ENCODE measurements around the gene PHTF2.
"Not testable (repeated sequence)": the region's sequence is repeated elsewhere in the genome, so short reads cannot be mapped to it uniquely, and the experiment has no call there.

PHTF2 gene

DNA sequence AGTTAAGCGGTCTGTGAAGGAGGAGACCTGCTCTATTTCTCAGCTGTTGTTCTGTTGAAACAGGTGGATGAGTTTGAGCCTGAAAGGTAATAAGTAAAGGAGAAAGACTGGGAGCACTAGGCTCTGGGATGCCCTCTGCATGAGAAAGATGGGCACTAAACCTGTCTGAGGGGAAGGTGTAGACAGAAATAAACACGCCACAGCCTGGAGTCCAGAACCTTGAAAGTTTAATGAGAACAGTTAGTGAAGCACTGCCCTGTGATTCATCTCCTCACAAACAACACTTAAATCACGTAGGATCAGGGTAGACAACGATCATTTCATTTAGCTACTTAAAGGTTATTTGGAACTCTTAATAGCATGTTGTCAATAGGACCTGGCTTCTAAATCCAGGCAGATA is 193.1 kb downstream of the PHTF2 start:
- no peak for DNase-seq (ENCODE audit: low read depth)
- TF ChIP-seq, protein P1, sequence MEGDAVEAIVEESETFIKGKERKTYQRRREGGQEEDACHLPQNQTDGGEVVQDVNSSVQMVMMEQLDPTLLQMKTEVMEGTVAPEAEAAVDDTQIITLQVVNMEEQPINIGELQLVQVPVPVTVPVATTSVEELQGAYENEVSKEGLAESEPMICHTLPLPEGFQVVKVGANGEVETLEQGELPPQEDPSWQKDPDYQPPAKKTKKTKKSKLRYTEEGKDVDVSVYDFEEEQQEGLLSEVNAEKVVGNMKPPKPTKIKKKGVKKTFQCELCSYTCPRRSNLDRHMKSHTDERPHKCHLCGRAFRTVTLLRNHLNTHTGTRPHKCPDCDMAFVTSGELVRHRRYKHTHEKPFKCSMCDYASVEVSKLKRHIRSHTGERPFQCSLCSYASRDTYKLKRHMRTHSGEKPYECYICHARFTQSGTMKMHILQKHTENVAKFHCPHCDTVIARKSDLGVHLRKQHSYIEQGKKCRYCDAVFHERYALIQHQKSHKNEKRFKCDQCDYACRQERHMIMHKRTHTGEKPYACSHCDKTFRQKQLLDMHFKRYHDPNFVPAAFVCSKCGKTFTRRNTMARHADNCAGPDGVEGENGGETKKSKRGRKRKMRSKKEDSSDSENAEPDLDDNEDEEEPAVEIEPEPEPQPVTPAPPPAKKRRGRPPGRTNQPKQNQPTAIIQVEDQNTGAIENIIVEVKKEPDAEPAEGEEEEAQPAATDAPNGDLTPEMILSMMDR (conservative IDR thresholded peaks at IDR 0.05; ENCODE audit: low read depth, low read length): no peak
- H3K4me3 ChIP-seq (ENCODE audit: low read length): no peak overlapping the region

DNA sequence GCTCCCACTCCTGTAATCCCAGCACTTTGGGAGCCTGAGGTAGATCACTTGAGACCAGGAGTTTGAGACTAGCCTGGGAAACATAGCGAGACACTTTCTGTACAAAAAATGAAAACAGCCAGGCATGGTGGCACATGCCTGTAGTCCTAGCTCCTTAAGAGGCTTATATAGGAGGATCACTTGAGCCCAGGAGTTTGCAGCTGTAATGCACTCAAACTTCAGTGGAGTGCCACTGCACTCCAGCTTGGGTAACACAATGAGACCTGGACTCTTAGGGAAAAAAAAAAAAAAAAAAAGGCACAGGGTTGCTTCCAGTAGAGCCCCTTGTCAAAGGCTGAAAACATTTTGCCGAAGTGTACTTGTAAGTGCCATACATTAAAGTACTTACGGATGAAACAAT is 195.3 kb downstream of the PHTF2 start:
- TF ChIP-seq, protein P1 (conservative IDR thresholded peaks at IDR 0.05; ENCODE audit: low read depth, low read length): no peak
- no peak for DNase-seq (ENCODE audit: low read depth)
- no peak overlapping the region for H3K4me3 ChIP-seq (ENCODE audit: low read length)

DNA sequence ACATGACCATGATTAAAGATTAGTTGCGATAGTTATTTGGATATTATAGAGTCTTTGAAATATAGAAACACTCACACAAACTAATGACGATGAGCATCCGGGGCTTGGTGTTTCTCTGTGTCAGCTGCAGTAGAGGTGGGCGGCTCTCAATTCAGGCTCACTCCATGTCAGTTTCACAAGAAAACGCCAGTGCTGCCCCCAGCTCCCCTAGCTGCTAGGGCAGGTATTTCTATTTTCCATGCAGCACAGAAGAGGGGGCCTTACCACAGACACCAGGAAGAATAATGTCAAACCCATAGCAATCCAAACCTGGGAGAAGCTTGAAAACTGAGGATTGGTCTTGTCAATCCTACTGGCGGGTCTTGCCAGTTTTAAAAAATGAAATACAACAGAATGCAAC is 197.1 kb downstream of the PHTF2 start:
- TF ChIP-seq, protein P1 (conservative IDR thresholded peaks at IDR 0.05; ENCODE audit: low read depth, low read length): peak; percentile 29

DNA sequence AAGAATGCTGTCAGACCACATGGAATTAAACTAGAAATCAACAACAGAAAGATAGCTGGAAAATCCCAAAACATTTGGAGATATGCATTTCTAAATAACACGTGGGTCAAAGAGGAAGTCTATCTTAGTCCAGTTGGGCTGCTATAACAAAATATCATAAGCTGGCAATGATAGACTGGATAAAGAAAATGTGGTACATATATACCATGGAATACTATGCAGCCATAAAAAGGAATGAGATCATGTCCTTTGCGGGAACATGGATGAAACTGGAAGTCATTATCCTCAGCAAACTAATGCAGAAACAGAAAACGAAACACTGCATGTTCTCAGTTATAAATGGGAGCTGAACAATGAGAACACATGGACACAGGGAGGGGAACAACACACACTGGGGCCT is 200.6 kb downstream of the PHTF2 start:
- DNase-seq (ENCODE audit: low read depth); H3K4me3 ChIP-seq (ENCODE audit: low read length): not testable (repeated sequence)

More for the DNA sequence above, 197.1 kb downstream of the PHTF2 start:
- no peak for DNase-seq (ENCODE audit: low read depth)
- no peak overlapping the region for H3K4me3 ChIP-seq (ENCODE audit: low read length)

DNA sequence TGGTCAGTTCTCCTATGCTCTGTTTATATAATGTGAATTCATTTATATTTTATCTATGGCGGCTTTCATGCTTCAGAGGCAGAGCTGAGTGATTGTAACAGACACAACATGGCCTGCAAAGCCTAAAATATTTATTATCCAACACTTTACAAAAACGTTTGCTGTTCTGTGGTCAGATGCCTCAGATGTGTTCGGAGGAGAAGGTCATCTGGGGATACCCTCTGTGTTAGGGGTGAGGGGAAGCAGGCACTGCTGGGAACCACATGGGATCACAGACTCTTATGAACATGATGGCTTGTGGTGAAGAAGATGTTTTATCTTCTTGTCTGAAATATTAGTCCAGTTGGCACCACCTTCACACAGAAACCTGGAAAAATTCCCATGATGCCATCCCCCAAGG is 203.4 kb downstream of the PHTF2 start:
- TF ChIP-seq, protein P1 (conservative IDR thresholded peaks at IDR 0.05; ENCODE audit: low read depth, low read length): no peak
- DNase-seq (ENCODE audit: low read depth): no peak

DNA sequence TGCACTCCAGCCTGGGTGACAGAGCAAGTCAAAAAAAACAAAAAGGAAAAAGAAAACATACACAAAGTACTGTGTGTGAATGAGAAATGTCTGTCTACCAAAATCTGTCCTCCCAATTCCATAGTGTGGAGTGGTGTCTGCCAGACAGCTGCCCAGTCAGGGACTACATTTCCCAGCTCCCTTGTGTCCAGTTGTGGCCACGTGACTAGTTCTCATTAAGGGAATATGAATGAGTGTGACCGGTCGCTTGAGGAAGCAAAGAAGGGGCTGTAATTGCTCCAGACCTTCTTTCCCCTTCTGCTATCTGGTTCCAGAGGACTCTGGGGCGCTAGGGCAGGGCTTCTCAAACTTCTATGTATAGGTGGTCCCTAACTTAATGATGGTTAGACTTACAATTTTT is 204.1 kb downstream of the PHTF2 start:
- TF ChIP-seq, protein P1 (conservative IDR thresholded peaks at IDR 0.05; ENCODE audit: low read depth, low read length): no peak
- no peak overlapping the region for H3K4me3 ChIP-seq (ENCODE audit: low read length)
- DNase-seq (ENCODE audit: low read depth): no peak

More for the DNA sequence above, 203.4 kb downstream of the PHTF2 start:
- H3K4me3 ChIP-seq (ENCODE audit: low read length): no peak overlapping the region

DNA sequence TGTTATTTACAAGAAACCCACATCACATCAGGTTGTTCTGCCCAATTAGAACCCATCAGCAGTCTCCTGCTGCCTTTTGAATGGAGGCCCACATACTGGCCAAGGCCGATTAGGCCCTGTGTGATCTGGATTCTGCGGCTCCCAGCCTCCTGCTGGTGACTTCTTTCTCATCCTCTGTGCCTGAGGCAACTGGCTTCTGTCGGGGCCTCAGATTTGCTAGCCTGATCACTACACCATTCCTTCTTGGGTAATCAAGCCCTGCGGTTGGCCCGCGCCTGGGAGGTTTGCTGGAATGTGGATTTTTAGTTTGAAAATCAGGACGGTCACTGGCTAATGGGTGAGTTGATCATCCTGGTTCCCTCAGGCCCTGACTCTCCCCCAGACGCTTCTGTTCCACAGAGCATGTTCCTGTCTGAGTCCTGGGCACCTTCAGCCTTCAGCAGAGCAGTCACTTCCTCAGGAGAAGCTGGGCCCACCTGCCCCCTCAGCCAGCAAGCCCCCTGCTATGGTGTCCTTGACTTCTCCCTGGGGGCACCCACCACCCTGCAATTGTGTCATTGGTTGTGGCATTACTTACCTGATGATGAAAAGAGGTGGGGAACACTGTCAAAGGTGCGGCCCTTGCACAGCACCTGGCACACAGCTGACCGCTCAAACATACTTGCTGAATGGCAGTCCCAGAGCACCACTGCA is 207.6 kb downstream of the PHTF2 start:
- no peak overlapping the region for H3K4me3 ChIP-seq (ENCODE audit: low read length)
- TF ChIP-seq, protein P1 (conservative IDR thresholded peaks at IDR 0.05; ENCODE audit: low read depth, low read length): no peak
- no peak for DNase-seq (ENCODE audit: low read depth)
